Fibroblast of upper back skin (primary cell): ENCODE data around the gene HAND2.

Source experiments
- DNase-seq: peaks from one replicate; pipeline ENCODE4 v3.0.0-alpha.2; 2013

Gene HAND2

DNA sequence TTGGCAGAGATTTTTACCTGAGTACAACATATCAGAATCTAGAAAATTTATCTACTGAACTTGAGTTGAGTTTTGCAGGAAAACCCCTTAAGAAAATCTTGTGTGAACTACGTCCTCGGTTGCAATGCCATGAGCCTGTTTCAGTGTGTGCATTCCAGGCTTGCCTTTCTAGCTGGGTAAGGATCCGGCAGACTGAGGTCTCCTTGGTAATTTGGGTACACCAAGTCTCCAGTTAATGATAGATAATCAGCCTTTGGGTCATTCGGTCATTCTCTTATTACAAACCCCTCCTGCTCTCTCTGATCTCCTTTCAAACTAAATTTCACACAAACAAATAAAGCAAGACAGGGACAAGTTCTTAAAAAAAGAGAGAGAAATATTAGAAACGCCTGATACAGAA, 5.9 kb upstream of the HAND2 start:
- DNase-seq = no peak

DNA sequence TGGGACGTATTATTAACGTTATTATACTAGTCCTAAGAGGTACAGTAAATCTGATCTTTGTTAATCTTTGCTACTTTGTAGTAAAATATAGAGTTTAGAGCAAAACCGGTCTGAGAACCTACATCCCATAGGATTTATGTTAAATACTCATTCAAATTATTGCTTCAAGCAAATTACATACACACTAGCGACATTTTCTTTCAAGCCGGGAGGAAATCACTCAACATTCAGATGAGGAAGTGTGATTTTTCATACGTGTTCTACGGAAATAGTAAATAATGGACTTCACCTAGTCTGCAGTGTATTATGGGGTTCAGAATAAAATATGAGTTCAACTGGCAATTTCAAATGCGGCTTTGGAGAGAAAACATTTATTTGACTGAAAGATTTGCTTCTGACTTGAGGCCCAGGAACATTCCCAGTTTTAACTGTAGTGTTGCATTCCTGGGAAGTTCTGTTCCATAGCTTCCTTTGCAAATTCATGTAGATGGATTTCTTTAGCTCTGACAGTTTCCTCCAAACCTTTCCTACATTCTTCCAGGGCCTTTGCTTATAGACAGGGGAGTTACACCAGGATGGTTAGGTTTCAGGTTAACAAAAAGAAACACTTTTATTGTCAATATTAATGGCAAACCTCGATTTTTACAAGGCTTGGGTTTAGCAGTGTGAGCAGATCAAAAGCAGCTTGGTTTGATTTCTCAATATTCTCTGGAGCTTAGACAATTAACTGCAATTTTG, 5.3 kb upstream of the HAND2 start:
- DNase-seq = no peak

DNA sequence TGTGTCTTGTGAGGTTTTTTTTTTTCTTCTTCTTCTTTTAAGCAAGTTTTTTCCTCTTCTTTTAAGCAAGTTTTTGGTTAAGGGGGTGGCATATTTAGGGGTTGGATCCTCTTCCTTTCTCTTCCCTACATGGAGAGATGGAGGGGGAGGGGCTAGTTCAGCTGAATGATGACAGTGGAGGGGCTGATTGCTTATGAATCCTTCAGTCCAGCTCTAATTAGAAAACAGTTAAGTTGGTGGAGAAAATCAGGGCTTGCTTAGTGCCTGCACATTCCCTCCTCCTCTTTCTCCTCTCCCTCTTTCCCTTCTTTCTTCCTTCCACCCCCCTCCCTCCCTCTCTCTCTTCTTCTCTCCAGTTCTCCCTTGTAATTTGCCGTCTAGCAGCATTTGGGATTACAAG, 4.4 kb upstream of the HAND2 start:
- DNase-seq = no peak

DNA sequence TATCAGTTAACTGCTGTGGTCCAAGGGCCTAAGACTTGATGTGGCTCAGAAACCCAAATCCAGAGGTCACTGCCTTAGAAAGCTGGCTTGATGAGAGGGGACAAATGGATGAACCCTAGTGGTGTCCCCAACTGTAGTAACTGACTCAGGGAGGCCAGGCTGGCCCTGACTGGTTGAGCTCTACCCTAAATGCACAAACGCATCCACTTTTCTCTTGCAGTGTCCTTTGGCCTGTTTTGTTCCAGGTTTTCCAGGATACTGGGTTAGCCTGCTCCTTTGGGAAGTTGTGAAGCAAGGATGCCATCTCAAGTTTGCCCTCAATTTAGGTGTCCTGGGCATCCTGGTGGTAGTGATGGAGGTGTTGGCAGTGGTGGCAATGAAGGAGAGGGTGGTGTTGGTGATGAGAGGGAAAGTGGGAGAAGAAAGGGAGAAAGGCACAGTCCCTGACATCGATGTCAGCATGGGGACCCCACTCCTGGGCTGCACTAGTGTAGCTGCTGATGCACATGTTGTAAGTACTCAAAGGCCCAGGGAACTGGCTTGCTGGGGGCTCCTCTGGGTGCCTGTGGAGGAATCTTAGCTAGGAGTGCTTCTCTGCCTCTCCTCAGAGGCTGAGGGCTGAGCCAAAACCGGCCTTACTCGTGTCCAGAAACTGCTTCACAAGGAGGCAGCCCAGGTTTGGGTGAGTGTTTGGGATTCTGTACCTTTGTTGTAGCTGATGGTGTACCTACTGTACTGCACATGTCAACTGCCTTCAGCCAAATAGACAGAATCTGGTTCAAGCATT, 2.9 kb upstream of the HAND2 start:
- no peak for DNase-seq

- no peak for DNase-seq
Observed at GRCh38 chr4:173531086-173531965, 1.3 kb upstream of the HAND2 start.

GRCh38 chr4:173530326-173531085, 477 bp upstream of the HAND2 start:
- DNase-seq = no peak

GRCh38 chr4:173528378-173529321, 1.4 kb downstream of the HAND2 start:
- no peak for DNase-seq

DNA sequence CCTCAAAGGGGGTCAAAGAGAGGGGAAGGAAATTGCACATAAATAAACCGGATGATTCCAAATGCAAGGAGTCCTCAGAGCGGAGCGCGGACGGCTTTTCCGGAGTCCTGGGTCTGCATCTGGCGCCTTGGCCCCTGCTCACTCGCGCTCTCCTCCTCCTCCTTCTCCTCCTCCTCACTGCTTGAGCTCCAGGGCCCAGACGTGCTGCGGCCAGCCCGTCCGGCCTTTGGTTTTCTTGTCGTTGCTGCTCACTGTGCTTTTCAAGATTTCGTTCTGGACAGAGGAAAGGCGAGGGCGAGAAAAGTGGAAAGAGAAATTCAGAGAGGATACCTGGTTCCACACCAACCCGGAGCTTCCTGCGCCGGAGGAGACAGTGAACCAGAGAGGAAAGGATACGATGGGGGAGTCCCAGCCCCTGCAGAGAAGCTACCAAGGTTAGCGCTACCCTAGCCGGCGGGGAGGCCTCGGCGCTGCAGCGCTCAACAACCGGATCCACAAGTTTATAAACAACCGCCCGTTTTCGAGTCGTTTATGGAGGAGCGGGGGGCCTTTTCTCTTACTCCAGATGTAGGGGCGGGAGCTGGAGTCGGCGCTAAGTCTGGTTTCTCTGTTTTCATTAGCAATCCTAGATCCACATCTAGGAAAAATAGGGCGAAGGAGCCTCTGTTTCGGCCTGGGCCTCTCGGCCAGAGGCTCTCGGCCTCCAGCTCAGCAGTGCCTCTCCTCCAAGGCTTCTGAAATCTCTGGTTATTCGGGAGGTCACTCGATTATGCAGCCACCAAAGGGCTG, 2.7 kb downstream of the HAND2 start:
- no peak for DNase-seq

DNA sequence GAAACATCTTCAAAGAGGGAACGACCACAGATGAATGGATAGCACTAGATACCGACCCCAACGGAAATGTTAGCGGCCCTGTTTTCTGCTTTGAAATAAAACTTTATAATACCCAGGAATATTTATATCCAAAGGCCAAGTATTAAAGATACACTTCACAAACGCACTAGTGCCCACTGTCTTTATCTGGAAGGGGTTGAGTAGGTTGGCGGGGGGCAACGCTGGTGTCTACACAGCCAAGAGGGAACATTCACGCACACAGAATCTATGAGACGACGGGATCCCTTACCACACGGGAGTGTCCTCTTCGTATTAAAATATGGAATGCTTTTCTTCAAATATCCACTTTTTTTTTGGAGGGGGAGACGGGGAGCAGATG, 3.3 kb downstream of the HAND2 start:
- no peak for DNase-seq

DNA sequence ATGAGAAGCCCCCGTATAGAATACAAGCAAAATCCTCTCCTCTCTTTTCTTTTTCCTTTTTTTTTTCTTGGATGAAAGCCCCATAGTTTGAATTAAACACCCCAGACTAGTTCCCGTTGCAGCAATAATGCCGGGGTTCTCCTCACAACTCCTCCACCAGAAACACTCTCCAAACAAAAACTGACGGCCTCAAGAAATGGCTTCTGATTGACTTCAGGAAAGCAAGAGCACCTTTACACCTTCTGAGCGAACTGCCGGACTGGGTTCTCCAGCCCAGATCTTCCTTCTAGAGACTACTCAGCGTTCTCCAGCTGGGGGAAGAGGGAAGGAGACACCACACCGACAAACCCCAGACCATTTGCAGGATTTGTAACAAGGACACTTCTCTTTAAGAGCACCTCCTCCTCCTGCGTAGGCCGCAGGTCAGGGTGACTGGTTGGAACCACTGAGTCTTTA, 4.0 kb downstream of the HAND2 start:
- no peak for DNase-seq

GRCh38 chr4:173525118-173526011, 4.7 kb downstream of the HAND2 start:
- DNase-seq = no peak

DNA sequence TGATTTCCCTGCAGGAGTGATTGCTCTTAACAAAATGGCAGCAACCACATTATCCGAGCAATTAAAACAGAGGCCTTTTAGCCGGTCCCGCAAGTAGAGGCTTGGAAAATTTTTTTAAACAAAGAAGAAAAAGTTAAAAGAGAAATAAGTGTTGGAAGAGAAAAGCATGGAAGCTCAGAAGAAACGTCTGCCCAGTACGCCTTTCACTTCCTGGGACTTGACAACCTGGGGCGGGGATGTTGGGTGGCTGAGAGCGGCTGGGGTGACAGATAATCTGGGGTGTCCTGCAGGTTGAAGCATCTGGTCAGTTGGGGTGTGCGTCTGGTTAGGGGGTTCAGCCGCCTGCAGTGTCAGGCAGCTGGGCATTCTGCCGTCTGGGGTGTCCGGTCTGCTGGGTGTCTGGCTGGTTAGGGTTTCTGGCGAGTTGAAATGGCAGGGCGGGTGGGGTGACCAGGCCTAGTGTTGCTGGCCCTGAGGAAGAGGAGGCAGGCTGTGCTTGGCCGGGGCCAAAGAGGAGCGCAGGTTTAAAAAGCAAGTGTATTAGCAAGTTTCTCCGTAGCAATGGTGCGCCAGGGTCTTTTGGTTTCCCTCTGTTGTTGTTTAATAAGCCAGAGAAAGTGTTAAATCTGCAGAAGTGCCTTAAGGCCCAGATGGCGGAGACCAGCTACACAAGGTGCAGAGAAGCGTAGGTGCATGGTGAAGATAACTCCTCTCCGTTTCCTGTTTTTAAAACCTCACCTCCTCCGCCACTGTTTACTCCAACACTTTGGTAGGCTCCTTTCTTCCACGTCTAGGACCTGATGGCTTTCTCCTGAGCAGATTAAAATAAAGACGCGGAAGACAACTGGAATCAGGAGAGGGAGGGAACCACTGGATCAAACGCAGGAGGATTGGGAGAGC, 5.6 kb downstream of the HAND2 start:
- DNase-seq = no peak

GRCh38 chr4:173522951-173523395, 7.1 kb downstream of the HAND2 start:
- no peak for DNase-seq

- peak; percentile 83 for DNase-seq
Observed at GRCh38 chr4:173522160-173522950, 7.7 kb downstream of the HAND2 start.

GRCh38 chr4:173521467-173522159, 8.4 kb downstream of the HAND2 start:
- DNase-seq = no peak

DNA sequence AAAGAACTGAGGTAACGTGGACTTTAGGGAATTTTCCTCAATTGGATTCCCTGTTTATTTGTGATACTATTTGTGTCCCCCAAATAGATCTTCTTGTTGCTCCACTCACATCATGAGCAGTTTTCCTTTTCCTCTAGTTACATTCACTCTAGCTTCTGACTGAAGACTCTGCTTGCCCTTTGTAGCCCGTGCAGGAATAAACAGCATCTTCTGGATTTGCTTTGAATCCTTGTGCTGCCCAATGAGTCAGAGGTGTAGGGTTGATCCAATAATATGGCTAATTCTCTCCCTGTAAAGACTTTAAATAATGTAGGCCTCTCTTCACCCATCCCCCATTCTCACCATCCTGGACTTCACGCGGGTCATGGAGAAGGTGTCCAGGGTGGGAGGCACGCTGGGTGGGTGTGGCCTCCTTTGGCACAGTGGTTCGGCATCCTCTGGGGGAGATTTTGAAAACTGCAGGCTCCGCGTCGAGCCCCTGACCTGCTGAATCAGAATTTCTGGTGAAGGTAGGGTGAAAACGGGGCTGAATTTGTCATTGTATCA, 9.0 kb downstream of the HAND2 start:
- DNase-seq = no peak
